HepG2 (cell line): ENCODE results near the gene FOXA3. TPM values are rescaled to one million over a fixed set of nuclear protein-coding genes. Genes with fewer than 3 reads are reported as not detected.
A peak's percentile ranks its signal among the peaks of the same experiment; 100 is the strongest.

ENCODE experiments used
- DNMT1 ChIP-seq: sonication (generic); formaldehyde crosslinking; IDR thresholded peaks from 2 replicates; pipeline ENCODE4 v1.5.1; 2020; ENCODE audit warnings: mild to moderate bottlenecking, missing genetic modification reagents
- JUNB ChIP-seq: sonication (generic); formaldehyde crosslinking; IDR thresholded peaks from 2 replicates; pipeline ENCODE4 v1.8.0; 2022; ENCODE audit warnings: missing genetic modification reagents, mild to moderate bottlenecking, borderline replicate concordance
- KLF6 ChIP-seq: IDR thresholded peaks from 2 replicates; pipeline ENCODE4 v1.8.0; 2016; ENCODE audit warnings: missing biosample characterization, missing genetic modification reagents
- MAFK ChIP-seq, 2 experiments: IDR thresholded peaks in 1 of 2; conservative IDR thresholded peaks in 1 of 2; 2 replicates each; pipeline ENCODE4 v1.6.1; 2011; ENCODE audit warnings: improper control_type of control experiment in 2 of 2, low read length in 2 of 2
- SRSF4 ChIP-seq: fragments of 200-400 bp; formaldehyde crosslinking; IDR thresholded peaks from one replicate; pipeline ENCODE4 v1.6.1; 2018; ENCODE audit warnings: mild to moderate bottlenecking, low read depth, low read length, moderate library complexity; ENCODE audit not compliant: poor library complexity, severe bottlenecking
- polyA plus RNA-seq, 8 experiments: library from polyadenylated mRNA; depleted of rRNA in 3 of 8; stranded (reverse) in 7 of 8; unstranded in 1 of 8; fragments of >200 nt; fragmentation: Illumina TruSeq in 4 of 8; extraction: Trizol in 4 of 8; gene quantifications; 2 replicates each; pipeline versions ENCODE4 v1.2.1 to v1.2.3, GENCODE V29; 2011 to 2016; ENCODE audit warnings: low read depth in 4 of 8, missing spikeins in 1 of 8, mixed read lengths in 1 of 8; ENCODE audit not compliant: insufficient read depth in 1 of 8
- total RNA-seq, 5 experiments: library from RNA; depleted of rRNA; stranded (reverse); fragments of >200 nt; fragmentation: Illumina TruSeq; extraction: Trizol; gene quantifications; 2 replicates each; pipeline ENCODE4 v1.2.3, GENCODE V29; 2016; ENCODE audit warnings: low read depth in 1 of 5
- TF ChIP-seq, protein P1 (sequence below), 2 experiments: sonication (generic) in 1 of 2; formaldehyde crosslinking in 1 of 2; IDR thresholded peaks; 2 replicates each; pipeline versions ENCODE4 v1.6.1 to v1.9.0; 2014 to 2022; ENCODE audit warnings: antibody characterized with exemption in 1 of 2, borderline replicate concordance in 1 of 2, inconsistent platforms in 1 of 2, low read depth in 1 of 2, missing genetic modification reagents in 1 of 2
- TF ChIP-seq, protein P2 (sequence below): sonication (generic); formaldehyde crosslinking; IDR thresholded peaks from 2 replicates; pipeline ENCODE4 v1.4.0; 2020; ENCODE audit warnings: low read depth, mild to moderate bottlenecking, missing genetic modification reagents
- TF ChIP-seq, protein P3 (sequence below): sonication (generic); formaldehyde crosslinking; IDR thresholded peaks from 2 replicates; pipeline ENCODE4 v1.4.0; 2020; ENCODE audit warnings: missing genetic modification reagents
- TF ChIP-seq, protein P4 (sequence below): sonication (generic); formaldehyde crosslinking; IDR thresholded peaks from 2 replicates; pipeline ENCODE4 v1.4.0; 2020; ENCODE audit warnings: missing genetic modification reagents, borderline replicate concordance
- TF ChIP-seq, protein P5 (sequence below), 2 experiments: sonication (generic) in 1 of 2; formaldehyde crosslinking in 1 of 2; IDR thresholded peaks; 2 replicates each; pipeline versions ENCODE4 v1.4.0 to v1.6.1; 2016 to 2020; ENCODE audit warnings: borderline replicate concordance in 1 of 2, low read depth in 1 of 2, mild to moderate bottlenecking in 1 of 2, missing genetic modification reagents in 1 of 2

FOXA3 gene
- total and polyA plus RNA-seq, 2 of the 13 experiments (the other 11 are each of a cell fraction or from before 2014, with no cell fraction given), result 29.8 to 47.6 TPM

DNA sequence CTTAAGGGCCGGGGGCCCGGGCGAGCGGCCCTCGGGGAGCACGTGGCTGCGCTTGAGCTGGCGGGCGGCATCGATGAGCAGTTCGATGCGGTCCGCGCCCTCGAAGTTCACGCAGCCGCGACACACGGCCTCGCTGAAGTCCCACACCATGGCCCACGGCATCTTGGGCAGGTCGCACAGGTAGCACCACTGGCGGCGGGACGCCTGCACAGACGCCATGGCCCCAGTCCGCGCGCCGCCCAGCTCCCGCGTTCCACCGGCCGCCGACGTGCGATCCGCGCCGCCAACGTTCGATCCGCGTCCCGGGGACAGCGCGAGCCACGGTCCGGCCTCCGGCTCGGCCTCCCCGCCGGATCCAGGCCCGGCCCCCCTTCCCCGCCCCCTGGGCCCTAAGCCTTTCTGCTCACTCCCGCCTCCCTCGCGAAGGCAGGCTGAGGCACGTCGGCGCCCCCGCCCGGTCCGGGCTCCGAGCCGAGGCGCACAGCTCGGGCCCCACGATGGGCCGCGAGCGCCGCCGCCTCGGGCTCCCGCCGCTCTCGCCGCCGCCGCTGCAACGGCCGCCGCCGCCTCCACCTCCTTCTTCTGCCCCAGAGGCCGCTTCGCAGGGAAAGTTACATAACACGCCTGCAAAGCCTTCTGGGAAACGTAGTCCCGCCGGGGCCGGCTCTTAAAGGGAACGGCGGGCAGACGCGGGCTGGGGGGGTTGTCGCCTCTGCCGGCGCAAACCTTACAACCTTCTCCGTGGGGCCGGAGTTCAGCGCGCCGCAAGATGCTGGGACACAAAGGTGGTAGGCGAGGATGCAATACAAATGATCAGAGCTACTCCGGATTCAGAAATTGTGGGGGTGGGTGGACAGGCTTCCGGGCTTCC is 21.7 kb downstream of the FOXA3 start, which contains the start of gene IRF2BP1 (continued):
- TF ChIP-seq, protein P1, sequence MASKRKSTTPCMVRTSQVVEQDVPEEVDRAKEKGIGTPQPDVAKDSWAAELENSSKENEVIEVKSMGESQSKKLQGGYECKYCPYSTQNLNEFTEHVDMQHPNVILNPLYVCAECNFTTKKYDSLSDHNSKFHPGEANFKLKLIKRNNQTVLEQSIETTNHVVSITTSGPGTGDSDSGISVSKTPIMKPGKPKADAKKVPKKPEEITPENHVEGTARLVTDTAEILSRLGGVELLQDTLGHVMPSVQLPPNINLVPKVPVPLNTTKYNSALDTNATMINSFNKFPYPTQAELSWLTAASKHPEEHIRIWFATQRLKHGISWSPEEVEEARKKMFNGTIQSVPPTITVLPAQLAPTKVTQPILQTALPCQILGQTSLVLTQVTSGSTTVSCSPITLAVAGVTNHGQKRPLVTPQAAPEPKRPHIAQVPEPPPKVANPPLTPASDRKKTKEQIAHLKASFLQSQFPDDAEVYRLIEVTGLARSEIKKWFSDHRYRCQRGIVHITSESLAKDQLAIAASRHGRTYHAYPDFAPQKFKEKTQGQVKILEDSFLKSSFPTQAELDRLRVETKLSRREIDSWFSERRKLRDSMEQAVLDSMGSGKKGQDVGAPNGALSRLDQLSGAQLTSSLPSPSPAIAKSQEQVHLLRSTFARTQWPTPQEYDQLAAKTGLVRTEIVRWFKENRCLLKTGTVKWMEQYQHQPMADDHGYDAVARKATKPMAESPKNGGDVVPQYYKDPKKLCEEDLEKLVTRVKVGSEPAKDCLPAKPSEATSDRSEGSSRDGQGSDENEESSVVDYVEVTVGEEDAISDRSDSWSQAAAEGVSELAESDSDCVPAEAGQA (IDR thresholded peaks at IDR 0.05; ENCODE audit: low read depth), result no peak
- TF ChIP-seq, protein P1 (CRISPR knock-in tag; IDR thresholded peaks at IDR 0.05; ENCODE audit: borderline replicate concordance), result no peak
- TF ChIP-seq DNMT1 (CRISPR knock-in tag), result 0 out of 2 replicates have a peak, but pooled peaks have one; percentile 40
- TF ChIP-seq, protein P2, sequence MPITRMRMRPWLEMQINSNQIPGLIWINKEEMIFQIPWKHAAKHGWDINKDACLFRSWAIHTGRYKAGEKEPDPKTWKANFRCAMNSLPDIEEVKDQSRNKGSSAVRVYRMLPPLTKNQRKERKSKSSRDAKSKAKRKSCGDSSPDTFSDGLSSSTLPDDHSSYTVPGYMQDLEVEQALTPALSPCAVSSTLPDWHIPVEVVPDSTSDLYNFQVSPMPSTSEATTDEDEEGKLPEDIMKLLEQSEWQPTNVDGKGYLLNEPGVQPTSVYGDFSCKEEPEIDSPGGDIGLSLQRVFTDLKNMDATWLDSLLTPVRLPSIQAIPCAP (CRISPR knock-in tag), result no peak
- TF ChIP-seq, protein P3, sequence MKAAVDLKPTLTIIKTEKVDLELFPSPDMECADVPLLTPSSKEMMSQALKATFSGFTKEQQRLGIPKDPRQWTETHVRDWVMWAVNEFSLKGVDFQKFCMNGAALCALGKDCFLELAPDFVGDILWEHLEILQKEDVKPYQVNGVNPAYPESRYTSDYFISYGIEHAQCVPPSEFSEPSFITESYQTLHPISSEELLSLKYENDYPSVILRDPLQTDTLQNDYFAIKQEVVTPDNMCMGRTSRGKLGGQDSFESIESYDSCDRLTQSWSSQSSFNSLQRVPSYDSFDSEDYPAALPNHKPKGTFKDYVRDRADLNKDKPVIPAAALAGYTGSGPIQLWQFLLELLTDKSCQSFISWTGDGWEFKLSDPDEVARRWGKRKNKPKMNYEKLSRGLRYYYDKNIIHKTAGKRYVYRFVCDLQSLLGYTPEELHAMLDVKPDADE, result no peak
- TF ChIP-seq, protein P4, sequence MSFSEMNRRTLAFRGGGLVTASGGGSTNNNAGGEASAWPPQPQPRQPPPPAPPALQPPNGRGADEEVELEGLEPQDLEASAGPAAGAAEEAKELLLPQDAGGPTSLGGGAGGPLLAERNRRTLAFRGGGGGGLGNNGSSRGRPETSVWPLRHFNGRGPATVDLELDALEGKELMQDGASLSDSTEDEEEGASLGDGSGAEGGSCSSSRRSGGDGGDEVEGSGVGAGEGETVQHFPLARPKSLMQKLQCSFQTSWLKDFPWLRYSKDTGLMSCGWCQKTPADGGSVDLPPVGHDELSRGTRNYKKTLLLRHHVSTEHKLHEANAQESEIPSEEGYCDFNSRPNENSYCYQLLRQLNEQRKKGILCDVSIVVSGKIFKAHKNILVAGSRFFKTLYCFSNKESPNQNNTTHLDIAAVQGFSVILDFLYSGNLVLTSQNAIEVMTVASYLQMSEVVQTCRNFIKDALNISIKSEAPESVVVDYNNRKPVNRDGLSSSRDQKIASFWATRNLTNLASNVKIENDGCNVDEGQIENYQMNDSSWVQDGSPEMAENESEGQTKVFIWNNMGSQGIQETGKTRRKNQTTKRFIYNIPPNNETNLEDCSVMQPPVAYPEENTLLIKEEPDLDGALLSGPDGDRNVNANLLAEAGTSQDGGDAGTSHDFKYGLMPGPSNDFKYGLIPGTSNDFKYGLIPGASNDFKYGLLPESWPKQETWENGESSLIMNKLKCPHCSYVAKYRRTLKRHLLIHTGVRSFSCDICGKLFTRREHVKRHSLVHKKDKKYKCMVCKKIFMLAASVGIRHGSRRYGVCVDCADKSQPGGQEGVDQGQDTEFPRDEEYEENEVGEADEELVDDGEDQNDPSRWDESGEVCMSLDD (CRISPR knock-in tag), result no peak
- no peak for TF ChIP-seq SRSF4
- no peak for TF ChIP-seq KLF6 (CRISPR knock-in tag)
- TF ChIP-seq, protein P5, sequence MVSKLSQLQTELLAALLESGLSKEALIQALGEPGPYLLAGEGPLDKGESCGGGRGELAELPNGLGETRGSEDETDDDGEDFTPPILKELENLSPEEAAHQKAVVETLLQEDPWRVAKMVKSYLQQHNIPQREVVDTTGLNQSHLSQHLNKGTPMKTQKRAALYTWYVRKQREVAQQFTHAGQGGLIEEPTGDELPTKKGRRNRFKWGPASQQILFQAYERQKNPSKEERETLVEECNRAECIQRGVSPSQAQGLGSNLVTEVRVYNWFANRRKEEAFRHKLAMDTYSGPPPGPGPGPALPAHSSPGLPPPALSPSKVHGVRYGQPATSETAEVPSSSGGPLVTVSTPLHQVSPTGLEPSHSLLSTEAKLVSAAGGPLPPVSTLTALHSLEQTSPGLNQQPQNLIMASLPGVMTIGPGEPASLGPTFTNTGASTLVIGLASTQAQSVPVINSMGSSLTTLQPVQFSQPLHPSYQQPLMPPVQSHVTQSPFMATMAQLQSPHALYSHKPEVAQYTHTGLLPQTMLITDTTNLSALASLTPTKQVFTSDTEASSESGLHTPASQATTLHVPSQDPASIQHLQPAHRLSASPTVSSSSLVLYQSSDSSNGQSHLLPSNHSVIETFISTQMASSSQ (IDR thresholded peaks at IDR 0.05; ENCODE audit: low read depth), result peak; percentile 39; the same call in 1 of the 2 replicates
- TF ChIP-seq, protein P5 (CRISPR knock-in tag; IDR thresholded peaks at IDR 0.05; ENCODE audit: borderline replicate concordance), result 0 out of 2 replicates have a peak, but pooled peaks have one; percentile 2
- TF ChIP-seq JUNB (CRISPR knock-in tag), result no peak
- TF ChIP-seq MAFK (conservative IDR thresholded peaks at IDR 0.05 in 1 of 2, IDR thresholded peaks at IDR 0.05 in 1 of 2; ENCODE audit: low read length in 2 of 2), result no peak
